HuH-7.5 (cell line): ENCODE measurements around the gene BLID.

Experiments used
- DNase-seq: peaks from one replicate; pipeline ENCODE4 v3.0.0; 2011; ENCODE audit warnings: low spot score

The BLID gene

DNA sequence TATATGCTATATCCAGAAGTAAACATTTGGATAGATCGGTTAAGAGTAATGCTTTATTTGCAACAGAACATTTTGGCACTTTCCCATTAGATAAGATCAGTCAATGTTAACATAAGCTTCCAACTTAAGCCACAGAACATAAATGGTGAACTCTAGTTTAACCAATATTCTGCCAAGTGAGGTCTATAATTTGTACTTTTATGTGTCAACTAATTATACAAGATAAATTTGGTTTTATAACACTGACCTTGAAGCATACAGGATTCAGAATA lies 23.5 kb upstream of the BLID start:
- DNase-seq: no peak

DNA sequence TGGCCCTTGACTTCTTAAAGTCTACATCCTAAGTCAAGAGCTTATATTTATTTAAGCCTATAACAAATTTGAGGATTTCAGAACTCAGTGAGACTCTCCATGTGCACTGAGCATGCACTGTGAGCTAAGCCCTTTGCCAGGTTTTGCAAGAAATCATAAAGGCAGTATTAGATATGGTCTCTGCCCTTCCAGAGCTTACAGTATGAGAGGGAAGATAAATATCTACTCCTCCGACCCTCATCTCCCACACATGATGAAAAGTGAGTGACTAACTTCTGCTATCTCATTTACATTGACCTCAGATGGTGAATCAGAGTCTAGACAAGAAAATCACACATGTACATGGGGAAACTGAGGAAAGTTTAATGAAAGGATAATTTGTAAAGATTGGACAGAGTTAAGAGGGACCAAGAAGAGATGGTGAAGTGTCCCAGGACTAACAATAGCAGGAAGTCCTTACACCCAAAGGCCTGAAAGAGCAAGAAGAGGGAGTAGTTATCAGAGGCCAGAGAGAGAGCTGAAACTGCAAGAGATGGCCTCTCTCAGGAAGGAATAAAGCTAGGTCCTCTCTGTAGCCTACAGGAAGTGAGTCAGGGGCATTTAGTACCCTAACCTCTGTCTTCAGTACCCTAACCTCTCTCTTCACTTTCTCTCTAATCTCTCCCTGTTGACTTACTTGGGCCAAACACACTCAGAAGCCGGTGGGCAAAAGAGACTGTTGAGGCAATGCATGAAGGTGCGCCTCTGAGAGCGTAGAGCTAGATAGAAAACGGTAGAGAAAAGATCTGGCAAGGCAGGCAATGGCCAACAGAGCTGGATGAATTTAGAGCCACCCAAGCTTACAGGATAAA lies 23.0 kb upstream of the BLID start:
- DNase-seq: no peak

DNA sequence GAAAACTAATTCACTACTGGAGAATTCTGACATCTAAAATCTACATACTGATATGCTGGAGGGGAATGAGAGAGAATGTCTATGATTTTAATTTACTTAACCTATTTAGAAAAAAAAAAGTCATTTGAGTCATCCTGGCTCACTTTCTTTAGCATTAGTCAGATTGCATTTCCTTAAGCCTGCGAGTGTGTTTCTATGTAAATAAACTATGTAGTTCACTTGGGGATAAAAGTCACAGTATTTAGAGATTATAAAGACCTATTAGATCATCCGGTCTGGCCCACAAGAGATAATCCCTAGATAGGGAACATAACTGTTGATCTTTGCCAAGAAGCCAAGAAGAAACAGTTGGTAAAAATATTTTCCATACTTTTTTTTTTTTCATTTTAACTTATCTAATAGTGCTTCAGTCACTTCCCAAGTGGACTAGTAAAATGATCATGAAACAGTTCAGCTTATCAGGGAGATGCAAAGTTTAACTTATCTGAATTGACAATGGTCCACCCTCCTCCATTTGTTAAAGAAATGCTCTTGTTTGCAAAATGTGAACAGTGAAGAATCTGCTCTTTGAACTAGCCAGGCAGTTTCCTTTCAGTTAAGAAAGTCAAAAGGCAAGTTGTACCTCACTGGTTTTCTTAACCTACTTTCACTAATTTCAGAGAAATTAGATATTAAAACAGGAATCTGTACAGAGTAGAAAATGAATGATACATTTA lies 21.2 kb upstream of the BLID start:
- DNase-seq: no peak

DNA sequence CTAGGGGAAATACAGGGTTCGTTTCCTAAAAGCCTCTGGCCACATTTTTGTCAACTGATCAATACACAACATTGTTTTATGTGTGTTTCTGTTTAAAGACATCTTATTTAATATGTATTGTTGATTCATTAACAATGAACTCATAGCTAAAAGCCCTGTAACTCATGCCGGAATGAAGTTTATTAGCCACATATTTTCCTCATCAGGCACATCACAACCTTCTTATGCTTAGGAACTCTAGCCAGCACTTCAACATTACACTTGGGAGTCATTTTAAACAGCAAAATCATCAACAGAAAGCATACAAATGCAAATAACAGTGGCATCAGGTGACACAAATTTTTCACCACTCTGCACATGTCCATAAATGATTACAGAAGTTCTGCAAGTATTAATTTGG lies 15.1 kb upstream of the BLID start:
- no peak for DNase-seq

DNA sequence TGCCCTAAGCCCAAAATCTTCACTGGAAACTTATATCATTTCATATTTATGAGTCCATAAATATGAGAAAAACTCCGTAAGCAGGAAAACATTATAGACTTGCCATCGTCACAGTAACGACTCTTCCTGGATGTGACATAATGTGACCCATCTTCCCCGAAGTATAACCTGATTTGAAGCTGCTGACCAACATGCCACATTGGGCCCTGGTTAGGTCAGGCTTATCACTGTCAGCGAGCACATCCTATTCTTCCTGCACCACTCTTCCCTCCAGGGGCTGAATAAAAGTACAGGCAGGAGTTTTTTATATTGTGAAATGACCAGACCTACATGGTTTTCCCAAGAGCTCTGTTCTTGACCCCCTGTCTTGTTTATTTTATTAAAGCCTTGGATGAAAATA lies 12.1 kb upstream of the BLID start:
- DNase-seq: no peak

DNA sequence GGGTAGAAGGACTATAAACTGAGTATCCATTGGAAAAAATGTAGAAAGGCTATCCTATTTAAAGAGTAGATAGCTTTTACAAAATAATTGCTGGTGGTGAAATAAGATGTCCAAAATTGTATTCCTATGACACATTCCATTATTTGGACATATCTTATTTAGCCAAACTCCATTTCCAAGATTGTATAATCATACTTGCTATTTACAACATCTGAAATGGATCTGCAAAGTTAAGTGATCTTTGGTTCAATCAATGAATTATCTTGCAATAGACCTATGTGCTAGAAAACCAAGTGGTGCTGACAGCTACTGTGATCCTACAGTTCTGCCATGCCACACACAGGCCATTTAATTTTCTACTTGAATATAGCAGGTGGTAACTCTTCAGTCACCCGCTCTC lies 11.0 kb upstream of the BLID start:
- DNase-seq: no peak

DNA sequence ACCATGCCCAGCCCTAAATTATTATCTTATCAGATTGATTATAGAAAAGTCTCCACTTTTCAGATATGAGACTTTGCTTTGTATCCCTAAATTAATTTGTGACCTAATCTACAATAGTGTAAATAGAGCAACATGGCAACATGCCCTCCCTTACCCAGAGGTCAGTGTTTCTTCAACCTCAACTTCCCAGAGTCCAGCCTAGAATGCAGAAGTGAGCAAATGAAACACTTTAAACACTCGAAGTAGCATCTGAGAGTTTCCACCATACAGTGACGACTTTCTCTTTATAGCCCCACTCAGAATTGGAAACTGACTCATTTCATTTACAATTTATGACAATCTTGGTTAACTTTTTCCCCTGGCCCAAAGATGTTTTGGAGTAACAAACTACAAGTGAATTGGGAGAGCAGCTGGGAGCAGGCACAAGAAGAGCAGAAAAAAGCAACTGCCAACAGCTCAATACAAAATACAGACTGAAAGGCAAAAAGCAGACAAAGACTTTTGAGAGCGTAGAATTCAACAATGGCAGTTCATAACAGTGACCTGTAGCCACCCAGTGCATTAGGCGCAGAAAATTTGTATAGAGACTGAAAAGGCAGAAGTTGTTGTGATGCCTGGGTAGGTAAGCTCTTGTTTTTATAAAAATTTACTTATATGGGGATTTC lies 10.1 kb upstream of the BLID start:
- DNase-seq: no peak

DNA sequence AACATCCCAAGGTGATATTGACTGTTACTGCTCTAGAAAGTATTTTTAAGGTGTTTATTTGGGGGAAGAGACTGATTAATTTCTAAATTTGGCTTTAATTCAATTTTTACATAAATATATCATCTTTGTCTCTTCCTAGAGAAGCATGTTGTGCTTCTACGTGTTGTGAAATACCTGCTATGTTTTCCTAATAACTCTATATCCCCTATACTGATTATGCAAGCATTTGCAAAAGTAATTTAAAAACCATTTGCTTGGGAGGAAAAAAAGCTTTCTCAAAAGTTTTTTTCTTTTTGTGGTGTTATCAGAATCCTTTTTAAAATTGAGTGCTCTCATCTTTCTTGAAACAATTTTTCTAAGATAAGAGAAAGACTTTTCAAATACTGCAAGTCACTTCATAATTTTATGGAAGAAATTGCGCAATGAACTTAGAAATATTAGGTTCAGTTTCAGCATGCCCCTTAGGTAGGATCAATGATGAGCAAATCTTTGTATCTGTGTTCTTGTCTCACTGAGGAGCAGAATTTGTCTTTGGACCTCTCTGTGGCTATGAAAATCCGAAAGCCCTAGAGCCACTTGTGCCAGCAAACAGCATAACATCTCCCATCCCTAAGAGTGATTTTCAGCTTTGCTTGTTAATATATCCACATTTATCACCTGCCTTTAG lies 7.4 kb upstream of the BLID start:
- DNase-seq: no peak

DNA sequence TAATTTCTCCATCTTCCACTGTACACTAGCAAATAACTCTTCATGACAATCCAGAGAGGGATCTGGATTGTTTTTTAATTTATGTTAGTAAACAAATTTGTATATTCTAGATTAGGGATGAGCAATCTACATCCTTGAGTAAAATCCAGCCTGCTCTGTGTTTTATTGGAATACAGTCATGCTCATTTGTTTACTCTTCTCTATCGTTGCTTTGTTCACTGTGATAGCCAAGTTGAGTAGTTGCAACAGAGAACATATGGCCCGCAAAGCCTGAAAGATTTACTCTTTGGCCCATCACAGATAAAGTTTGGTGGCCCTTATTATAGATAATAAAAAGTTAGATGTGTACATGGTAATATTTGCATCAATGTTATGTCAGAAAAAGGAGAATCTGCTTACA lies 6.2 kb upstream of the BLID start:
- DNase-seq: no peak

DNA sequence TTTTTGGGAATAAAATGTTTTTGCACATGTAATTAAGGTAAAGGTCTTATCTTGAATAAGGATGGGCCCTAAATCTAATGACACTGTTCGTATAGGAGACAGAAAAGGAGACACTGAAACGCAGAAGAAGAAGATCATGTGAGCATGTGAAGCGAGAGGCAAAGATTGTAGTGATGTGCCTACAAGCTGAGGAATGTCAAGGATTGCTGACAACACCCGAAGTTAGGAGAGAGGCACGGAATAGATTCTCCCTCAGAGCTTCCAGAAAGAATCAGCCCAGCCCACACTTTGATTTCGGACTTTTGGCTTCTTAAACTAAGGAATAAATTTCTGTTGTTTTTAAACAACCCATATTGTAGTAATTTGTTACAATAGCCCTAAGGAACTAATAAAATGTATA lies 4.1 kb upstream of the BLID start:
- DNase-seq: no peak

DNA sequence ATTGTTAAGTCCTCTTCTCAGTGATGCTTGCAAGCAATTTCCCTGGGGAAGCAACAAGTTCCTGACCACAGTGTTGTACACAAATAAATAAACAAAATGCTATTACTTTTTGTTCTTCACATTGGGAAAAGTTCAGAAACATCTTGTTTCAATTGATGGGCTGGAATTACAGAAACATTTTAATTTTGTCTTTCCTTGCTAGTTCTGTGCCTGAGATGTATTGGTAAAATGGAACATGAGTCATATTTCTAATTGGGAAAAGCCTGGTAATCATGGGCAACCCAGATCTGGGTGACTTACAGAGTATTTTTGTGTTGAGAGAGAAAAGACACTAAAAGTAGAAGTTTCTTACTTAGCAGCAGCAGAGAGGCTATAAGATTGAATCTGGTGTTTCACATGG lies 576 bp upstream of the BLID start:
- DNase-seq: no peak

DNA sequence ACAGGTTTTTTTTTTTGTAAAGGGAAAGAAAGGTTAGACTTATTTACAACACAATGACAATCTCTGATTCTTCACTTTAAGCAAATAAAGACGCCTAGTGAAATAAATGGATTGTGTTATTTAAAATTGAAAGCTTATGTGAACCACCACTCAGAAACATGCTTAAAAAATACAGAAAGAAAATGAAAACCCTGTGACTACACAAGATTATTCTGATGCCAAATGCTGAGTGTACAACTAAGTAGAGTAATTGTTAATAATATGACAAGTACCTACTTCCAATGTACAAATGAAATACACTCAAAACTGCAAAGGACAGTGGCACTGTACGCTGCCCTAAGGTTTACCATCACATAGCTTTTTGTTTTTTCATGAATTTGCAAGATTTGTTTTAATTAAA lies 1.0 kb downstream of the BLID start:
- no peak for DNase-seq

DNA sequence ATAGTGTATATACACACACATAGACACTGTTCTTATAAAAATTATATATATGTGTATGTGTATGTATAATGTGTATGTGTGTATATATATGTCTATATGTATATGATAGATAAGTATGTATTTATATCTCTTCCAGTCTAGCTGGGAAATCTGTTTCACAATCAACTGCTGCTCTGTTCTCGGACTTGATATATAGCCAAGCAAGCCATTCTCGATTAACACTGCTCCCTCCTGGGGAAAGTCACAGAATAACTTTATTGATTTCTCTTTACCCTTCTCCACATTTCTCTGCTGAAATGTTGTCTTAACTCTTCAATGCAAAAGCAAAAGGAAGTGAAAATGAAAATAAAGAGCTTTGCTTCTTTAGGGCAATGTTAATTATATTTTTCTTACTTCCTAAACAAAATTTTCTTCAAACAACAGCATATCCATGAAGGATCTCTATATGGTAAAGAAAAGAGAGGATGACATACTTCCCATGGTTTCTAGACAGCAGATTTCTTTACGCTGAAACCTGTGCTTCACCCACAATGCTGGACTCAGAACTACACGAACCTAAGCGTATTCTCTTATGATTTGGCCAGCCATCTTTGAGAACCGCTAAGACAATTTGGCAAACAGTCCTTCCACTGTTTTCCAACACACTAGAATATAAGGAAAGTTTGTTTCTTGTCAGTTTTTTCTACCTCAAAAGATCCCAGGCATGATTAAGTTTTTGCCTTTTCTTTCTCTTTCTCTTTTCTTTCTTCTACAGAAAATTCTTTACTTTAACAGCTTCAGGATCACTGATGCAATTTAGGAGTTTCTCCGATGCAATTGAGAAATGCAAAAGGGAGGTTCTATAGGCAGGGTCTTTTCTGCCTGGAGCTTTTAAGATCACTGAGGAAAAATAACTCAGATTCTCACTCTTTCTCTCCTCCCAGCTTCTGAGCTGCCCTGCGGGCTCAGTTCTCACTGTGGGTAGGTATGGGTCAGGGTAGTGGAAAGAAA lies 1.9 kb downstream of the BLID start:
- no peak for DNase-seq

DNA sequence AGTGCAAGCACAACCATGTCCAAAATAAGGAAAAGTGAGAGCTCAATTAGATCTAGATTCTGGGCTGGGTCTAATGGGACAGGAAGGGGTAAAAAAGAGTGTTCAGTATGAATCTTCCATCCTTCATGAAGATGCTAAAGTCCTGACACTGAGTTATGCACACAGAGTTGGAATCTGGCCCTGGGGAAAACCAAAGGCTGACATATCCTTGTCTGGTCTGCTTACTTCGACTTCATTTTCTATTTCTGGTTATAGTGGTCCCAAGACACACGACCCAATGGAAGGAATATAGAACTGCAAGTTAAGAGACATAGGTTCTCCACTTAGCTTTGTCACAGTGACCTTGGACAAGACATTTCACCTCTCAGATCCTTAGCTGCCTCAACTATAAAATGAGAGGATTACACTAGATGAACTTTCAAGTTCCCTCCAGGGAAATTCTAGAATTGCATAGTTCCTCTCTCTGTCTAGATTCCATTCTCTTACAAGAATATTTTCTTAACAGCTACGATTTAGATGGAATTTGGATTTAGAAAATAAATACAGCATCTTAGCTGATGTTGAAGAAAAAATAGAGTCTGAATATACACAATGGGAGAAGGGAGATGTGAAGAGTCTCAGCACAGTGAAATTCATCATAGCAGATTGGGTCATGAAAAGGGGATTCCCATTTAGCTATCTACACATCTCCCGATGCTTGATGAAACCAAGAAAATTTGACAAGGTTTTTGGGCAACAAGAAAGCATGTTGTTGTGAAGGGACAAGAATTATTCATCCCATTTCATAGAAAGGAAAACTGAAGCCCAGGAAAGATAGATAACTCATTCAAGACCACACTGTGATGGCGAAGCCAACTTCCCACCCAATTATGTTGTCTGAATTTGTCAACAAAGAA lies 3.3 kb downstream of the BLID start:
- no peak for DNase-seq

DNA sequence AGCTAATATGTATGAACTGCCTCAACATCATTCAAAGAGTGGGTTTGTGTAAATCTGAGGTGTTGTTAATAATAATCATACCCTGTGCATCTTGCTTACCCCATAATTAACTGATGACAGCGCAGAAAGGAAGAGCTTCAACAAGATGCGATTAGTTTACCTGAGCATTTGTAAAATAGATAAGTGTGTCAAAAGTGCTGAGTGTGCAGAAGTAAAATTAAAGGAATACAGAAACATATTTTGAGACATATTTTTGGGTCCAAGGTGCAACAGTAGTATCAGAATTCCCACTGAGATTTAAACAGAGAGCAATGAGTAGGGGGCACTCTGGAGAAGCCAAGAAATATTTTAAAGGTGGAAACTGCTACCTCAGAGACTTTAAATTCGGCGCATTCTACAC lies 6.1 kb downstream of the BLID start:
- no peak for DNase-seq

DNA sequence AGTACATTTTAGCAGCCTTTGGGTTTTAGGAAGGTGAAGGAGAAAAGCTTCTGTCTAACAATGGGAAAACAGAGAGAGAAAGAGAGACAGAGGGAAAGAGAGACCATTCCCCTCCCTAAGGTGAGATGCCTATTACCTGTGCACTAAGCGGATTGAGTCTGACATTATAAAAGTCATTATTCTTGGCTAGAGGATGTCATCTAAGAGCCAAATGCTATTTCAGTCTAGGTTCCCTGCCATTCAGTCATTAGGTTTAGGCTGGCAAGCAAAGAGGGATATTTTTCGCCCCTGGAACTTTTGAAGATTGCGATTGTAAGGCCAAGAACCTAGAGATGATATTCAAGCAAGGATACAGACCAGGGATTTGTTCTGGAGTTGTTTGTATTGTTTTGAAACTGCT lies 7.2 kb downstream of the BLID start:
- no peak for DNase-seq

DNA sequence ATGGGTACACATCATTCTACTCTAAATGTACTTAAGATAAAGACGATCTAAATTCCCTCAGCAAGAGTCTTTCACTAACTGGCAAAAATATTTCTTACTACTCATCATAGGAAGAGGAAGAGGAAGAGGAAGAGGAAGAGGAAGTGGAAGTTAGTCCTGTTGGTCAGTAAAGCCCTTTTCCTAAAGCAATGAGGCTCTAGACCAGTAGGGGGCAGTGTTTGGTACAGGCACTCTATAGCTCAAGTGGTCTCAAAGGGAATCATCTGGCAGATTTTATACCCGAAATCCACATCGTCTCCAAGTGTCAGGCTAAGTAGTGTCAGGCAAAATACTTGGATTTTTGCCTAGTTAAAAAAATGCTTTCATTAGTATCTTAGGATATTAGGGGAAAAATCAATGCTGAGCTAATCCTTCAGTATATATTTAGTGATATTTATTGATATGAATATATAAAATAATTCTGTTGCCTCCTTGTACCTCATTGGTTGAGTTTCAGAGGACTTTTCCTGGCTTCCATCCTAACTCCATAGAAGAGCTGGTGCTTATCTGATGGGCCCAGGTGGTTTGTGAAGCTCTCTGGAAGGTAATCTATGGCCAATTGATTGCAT lies 7.7 kb downstream of the BLID start:
- DNase-seq: no peak

DNA sequence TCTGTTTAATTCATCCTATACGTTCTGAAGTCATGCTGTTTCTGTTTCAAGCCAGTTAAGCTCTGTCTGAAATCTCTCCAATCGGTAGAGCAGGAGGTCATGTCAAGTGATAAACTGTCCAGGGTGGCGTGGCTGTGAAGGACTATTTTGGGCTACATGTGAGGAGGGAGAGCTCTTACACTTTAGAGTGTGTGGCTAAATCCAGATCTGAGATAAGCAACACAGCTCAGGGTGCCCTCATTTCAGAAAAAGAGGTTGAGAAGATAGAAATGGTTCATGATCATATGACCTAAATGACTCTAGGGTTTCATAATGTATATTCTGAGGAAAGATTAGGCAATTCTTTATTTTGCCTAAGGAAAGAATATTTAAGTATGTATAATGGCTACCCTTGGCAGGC lies 8.4 kb downstream of the BLID start:
- DNase-seq: no peak

DNA sequence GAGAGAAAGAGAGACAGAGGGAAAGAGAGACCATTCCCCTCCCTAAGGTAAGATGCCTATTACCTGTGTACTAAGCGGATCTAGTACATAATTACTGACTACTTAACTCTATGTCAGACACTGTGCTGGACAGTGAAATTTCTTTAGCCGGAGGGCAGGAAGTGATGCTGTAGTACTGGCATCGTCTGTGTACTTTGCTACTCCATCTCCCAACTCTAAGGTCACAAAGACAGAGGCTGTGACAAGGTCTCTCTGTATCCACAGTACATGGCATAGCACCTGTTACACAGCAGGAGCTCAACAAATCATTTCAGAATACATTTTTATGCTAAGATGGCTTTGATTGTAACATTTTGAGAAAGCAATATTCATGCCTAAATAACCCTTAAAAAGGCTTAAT lies 9.0 kb downstream of the BLID start:
- no peak for DNase-seq

DNA sequence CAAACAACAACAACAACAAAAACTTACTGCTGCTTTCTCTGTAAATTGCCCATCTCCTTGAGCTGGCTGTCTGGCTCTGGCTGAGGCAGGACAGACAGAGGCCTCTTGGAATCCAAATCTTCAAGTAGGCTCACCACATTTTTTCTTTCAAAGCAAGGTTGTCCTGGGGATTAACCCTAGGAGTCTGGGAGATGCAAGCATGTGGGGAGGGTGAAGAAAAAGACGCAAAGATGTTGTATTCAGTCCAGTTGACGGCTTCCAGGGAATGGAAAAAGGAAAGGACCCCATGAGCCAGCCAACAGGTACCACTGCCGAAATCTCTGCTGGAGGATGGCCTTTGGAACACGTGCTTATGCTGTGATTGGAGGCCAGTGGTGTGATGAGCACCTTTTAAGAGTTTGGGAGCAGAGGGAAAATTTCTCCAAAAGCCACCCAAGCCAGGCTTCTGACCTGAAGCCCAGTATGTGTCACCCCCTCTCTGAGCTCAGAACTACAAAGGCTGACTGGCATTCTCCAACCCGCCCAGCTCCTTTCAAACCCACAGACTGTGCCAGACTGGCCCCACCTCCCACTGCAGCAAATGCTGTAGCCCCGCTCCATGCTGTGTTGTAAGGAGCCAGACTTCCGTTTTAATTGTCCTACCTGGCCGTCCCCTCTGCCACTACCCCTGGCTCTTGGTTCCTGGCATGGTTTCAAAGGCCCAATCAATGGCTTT lies 10.8 kb downstream of the BLID start:
- DNase-seq: no peak
